ENCODE data around the gene SHQ1. TPM values are rescaled to one million over a fixed set of nuclear protein-coding genes. Genes with fewer than 3 reads are reported as not detected.
A peak's percentile ranks its signal among the peaks of the same experiment; 100 is the strongest.

Gene SHQ1
- total and polyA plus RNA-seq, 9 of the 15 experiments (the other 6 are each of a cell fraction or from before 2014, with no cell fraction given), result 9.2 to 25.0 (median 14.1) TPM

DNA sequence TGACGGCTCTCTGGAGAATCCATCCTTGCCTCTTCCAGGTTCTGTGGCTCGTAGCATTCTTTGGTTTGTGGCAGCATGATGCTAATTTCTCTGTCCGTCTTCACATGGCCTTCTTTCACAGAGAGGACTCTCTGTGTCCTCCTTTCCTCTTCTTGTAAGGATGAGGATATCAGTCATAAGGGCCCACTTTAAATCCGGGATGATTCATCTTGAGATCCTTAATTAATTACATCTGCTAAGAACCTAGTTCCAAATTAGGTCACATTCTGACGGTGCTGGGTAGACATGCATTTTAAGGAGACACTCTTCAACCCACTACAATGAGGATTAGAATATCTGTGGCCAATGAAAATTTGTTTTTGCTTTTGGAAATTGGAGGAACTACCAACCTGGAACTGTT, 23.9 kb upstream of the SHQ1 start (continued):
- TF ChIP-seq, protein P1, sequence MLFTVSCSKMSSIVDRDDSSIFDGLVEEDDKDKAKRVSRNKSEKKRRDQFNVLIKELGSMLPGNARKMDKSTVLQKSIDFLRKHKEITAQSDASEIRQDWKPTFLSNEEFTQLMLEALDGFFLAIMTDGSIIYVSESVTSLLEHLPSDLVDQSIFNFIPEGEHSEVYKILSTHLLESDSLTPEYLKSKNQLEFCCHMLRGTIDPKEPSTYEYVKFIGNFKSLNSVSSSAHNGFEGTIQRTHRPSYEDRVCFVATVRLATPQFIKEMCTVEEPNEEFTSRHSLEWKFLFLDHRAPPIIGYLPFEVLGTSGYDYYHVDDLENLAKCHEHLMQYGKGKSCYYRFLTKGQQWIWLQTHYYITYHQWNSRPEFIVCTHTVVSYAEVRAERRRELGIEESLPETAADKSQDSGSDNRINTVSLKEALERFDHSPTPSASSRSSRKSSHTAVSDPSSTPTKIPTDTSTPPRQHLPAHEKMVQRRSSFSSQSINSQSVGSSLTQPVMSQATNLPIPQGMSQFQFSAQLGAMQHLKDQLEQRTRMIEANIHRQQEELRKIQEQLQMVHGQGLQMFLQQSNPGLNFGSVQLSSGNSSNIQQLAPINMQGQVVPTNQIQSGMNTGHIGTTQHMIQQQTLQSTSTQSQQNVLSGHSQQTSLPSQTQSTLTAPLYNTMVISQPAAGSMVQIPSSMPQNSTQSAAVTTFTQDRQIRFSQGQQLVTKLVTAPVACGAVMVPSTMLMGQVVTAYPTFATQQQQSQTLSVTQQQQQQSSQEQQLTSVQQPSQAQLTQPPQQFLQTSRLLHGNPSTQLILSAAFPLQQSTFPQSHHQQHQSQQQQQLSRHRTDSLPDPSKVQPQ (CRISPR knock-in tag; IDR thresholded peaks at IDR 0.05; ENCODE audit: borderline replicate concordance), result no peak

DNA sequence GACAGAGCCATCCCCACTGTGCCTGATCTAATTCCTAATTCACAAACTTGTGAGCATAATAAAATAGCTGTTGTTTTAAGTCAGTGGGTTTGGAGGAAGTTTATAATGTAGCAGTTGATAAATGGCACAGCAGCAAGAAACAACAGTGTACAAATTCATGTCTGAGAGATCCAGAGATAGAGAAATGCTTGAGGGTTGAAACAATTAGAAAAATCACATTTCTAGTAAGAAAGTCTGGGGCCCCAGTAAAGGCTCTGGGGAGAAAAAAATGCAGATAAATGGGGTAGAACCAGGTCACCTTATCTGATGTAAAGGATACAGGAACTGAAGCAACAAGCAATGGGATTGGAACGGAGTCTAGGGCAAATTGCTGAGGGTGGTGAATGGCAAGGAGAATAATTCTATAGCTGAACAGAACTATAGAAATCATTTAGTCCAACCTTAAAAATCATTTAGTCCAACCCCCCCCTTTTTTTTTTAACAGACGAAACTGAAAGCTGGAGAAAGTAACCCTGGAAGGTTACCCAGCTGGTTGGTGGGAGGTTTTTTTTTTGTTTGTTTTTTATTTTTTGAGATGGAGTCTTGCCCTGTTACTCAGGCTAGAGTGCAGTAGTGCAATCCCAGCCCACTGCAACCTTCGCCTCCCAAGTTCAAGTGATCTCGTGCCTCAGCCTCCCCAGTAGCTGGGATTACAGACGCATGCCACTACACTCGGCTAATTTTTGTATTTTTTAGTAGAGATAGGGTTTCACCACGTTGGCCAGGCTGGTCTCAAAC, 14.3 kb upstream of the SHQ1 start:
- FAIRE-seq (no peak), ATAC-seq (peak; percentile 59; the same call in 2 of the 3 replicates), DNase-seq (ENCODE audit: extremely low read depth in 1 of 4, low spot score in 3 of 4) (no peak)
- Histone ChIP-seq H3K36me3 (ENCODE audit: control insufficient read depth, insufficient read depth, low read length) (no peaks in the 10 kb centered on the region), H3K9me1 (ENCODE audit: control insufficient read depth, insufficient read depth, low read length) (no peaks in the 10 kb centered on the region), H3K79me2 (ENCODE audit: control insufficient read depth, insufficient read depth, low read length) (no peaks in the 10 kb centered on the region), H2AFZ (ENCODE audit: low read depth, low read length) (0 out of 2 replicates have a peak overlapping the region, but pooled peaks have one; percentile 58), H4K20me1 (replicated peaks; ENCODE audit: control insufficient read depth, insufficient read depth, low read length) (no peaks in the 10 kb centered on the region), H3K4me3 (no peak overlapping the region), H3K27me3 (ENCODE audit: control insufficient read depth in 2 of 2, insufficient read depth in 2 of 2, low read length in 2 of 2) (no peaks in the 10 kb centered on the region), H3K4me1 (replicated peaks in 1 of 2; ENCODE audit: control insufficient read depth in 2 of 2, insufficient read depth in 2 of 2, low read length in 2 of 2) (0 out of 5 replicates have a peak, but pooled peaks cover 0 to 3% of the 10 kb centered on the region in 2 experiments), H3K9me3 (replicated peaks; ENCODE audit: control insufficient read depth, insufficient read depth, low read depth, low read length) (no peaks in the 10 kb centered on the region), H3K4me2 (ENCODE audit: insufficient read depth, low read length) (no peak overlapping the region), H3K27ac (ENCODE audit: extremely low read depth, low read depth, low read length) (no peak overlapping the region), H3K9ac (ENCODE audit: insufficient read depth in 1 of 2, low read depth in 2 of 2, low read length in 2 of 2) (no peak overlapping the region)
- 19% methylated on average over 7 of the region's 7 CpGs for WGBS (ENCODE audit: insufficient coverage, low coverage, missing lambda C conversion rate)
- ChIA-PET POLR2A (interaction anchor here (0.6 to 1.3 kb wide), 2 partner anchors 11 to 441 kb away, joined by 3 to 4 read pairs; no protein-coding TSS in a partner anchor), CTCF (ENCODE audit: low intra/inter-chr PET ratio) (no interaction called here)
- in situ Hi-C loops (cut with MboI) (no loop called here), intact Hi-C loops (cut with micrococcal nuclease) (no loop called here)
- TF ChIP-seq ZNF384 (IDR thresholded peaks at IDR 0.05; ENCODE audit: low read depth, low read length) (0 out of 2 replicates have a peak, but pooled peaks have one; percentile 7), ZBTB33 (CRISPR knock-in tag; IDR thresholded peaks at IDR 0.05) (no peak)
- BruUV-seq (replicated peaks), result no TSS peak
